ENCODE data around the gene PDGFRB. TPM values are rescaled to one million over a fixed set of nuclear protein-coding genes. Genes with fewer than 3 reads are reported as not detected.

Gene PDGFRB
- total RNA-seq, 1 donor from 2014 or later: 2.9 TPM

- no peak overlapping the region for H3K27ac Mint-ChIP-seq (ENCODE audit: unreplicated experiment)
- H3K4me1 Mint-ChIP-seq (ENCODE audit: low read depth, unreplicated experiment): peaks cover 41% of the 10 kb centered on the region
- H3K36me3 Mint-ChIP-seq (ENCODE audit: unreplicated experiment): no peaks in the 10 kb centered on the region
- peak; percentile 97 for DNase-seq
- H3K27me3 Mint-ChIP-seq (ENCODE audit: unreplicated experiment): peaks cover 12% of the 10 kb centered on the region
- no peak overlapping the region for H3K4me3 Mint-ChIP-seq (ENCODE audit: unreplicated experiment)
- peaks cover 17% of the 10 kb centered on the region for H3K9me3 Mint-ChIP-seq (ENCODE audit: unreplicated experiment)
- peak; percentile 96 for TF ChIP-seq CTCF (IDR thresholded peaks at IDR 0.05; ENCODE audit: partially characterized antibody, unreplicated experiment)
These were observed 5.8 kb upstream of the PDGFRB start for GRCh38 chr5:150161242-150162141.

- Mint-ChIP-seq H3K9me3 (ENCODE audit: unreplicated experiment) (peaks cover 17% of the 10 kb centered on the region), H3K27me3 (ENCODE audit: unreplicated experiment) (peaks cover 12% of the 10 kb centered on the region), H3K4me1 (ENCODE audit: low read depth, unreplicated experiment) (peaks cover 37% of the 10 kb centered on the region), H3K27ac (ENCODE audit: unreplicated experiment) (peak overlapping the region; percentile 8), H3K4me3 (ENCODE audit: unreplicated experiment) (no peak overlapping the region), H3K36me3 (ENCODE audit: unreplicated experiment) (no peaks in the 10 kb centered on the region)
- DNase-seq: no peak
- no peak for TF ChIP-seq CTCF (IDR thresholded peaks at IDR 0.05; ENCODE audit: partially characterized antibody, unreplicated experiment)
These were observed 4.9 kb upstream of the PDGFRB start for GRCh38 chr5:150160448-150161081.

GRCh38 chr5:150159741-150160179, 4.1 kb upstream of the PDGFRB start:
- H3K4me1 Mint-ChIP-seq (ENCODE audit: low read depth, unreplicated experiment): peaks cover 35% of the 10 kb centered on the region
- DNase-seq: no peak
- peaks cover 17% of the 10 kb centered on the region for H3K9me3 Mint-ChIP-seq (ENCODE audit: unreplicated experiment)
- H3K4me3 Mint-ChIP-seq (ENCODE audit: unreplicated experiment): no peak overlapping the region
- H3K36me3 Mint-ChIP-seq (ENCODE audit: unreplicated experiment): no peaks in the 10 kb centered on the region
- no peak for TF ChIP-seq CTCF (IDR thresholded peaks at IDR 0.05; ENCODE audit: partially characterized antibody, unreplicated experiment)
- H3K27ac Mint-ChIP-seq (ENCODE audit: unreplicated experiment): no peak overlapping the region
- peaks cover 12% of the 10 kb centered on the region for H3K27me3 Mint-ChIP-seq (ENCODE audit: unreplicated experiment)

DNA sequence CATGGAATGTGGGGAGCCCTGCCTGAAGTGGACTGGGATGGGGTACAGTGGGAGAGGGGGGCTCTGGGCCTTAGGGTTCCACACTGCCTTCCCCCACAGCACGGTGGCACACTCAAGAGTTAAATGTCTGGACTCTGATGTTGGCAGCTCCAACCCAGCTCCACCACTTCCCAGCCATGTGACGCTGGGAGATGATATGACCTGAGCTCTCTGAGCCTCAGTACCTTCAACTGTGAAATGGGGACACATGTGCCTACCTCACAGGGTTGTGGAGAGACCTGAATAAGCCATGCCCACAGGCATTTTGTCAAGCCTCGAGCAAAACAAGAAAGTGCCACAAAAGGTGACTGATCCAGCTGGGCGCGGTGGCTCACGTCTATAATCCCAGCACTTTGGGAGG, 3.4 kb upstream of the PDGFRB start:
- Mint-ChIP-seq H3K27me3 (ENCODE audit: unreplicated experiment) (peaks cover 16% of the 10 kb centered on the region), H3K9me3 (ENCODE audit: unreplicated experiment) (peaks cover 17% of the 10 kb centered on the region), H3K4me1 (ENCODE audit: low read depth, unreplicated experiment) (peaks cover 33% of the 10 kb centered on the region), H3K36me3 (ENCODE audit: unreplicated experiment) (no peaks in the 10 kb centered on the region), H3K27ac (ENCODE audit: unreplicated experiment) (no peak overlapping the region), H3K4me3 (ENCODE audit: unreplicated experiment) (no peak overlapping the region)
- no peak for DNase-seq
- TF ChIP-seq CTCF (IDR thresholded peaks at IDR 0.05; ENCODE audit: partially characterized antibody, unreplicated experiment): no peak

All from glutamatergic neuron (in vitro differentiated cells).